GM12891 (cell line): ENCODE results near the gene AGBL1.
"Not testable (repeated sequence)": the region's sequence is repeated elsewhere in the genome, so short reads cannot be mapped to it uniquely, and the experiment has no call there.

Experiments used
- DNase-seq: peaks from one replicate; pipeline ENCODE4 v3.0.0; 2011; ENCODE audit warnings: low spot score; ENCODE audit not compliant: insufficient read length
- FAIRE-seq: peaks from 2 replicates; lab custom pipeline; 2011; peaks lifted over from hg19 to GRCh38; lab: Jason Lieb, UNC
- PAX5 ChIP-seq: IDR thresholded peaks from 2 replicates; pipeline ENCODE4 v1.6.1; 2011; ENCODE audit warnings: low read length, moderate library complexity, mild to moderate bottlenecking; ENCODE audit not compliant: insufficient read depth, severe bottlenecking
- POLR2A ChIP-seq: IDR thresholded peaks from 2 replicates; pipeline ENCODE4 v1.6.1; 2011; ENCODE audit warnings: low read depth, low read length, control low read depth
- POLR2AphosphoS5 ChIP-seq: IDR thresholded peaks from 2 replicates; pipeline ENCODE4 v1.6.1; 2011; ENCODE audit warnings: low read depth, low read length, control low read depth
- POU2F2 ChIP-seq: IDR thresholded peaks from 2 replicates; pipeline ENCODE4 v1.6.1; 2011; ENCODE audit warnings: low read depth, mild to moderate bottlenecking, control low read depth, low read length, moderate library complexity
- SPI1 ChIP-seq: IDR thresholded peaks from 2 replicates; pipeline ENCODE4 v1.6.1; 2011; ENCODE audit warnings: low read depth, low read length, control low read depth
- TAF1 ChIP-seq: IDR thresholded peaks from 2 replicates; pipeline ENCODE4 v1.6.1; 2011; ENCODE audit warnings: low read depth, low read length, control low read depth

The AGBL1 gene

GRCh38 chr15:86444527-86444926 lies 364.9 kb downstream of the AGBL1 start:
- TF ChIP-seq SPI1, result no peak
- TF ChIP-seq POLR2AphosphoS5, result no peak
- no peak for TF ChIP-seq TAF1
- no peak for TF ChIP-seq POLR2A
- no peak for TF ChIP-seq POU2F2
- TF ChIP-seq PAX5, result no peak
- FAIRE-seq, result no peak
- DNase-seq, result no peak

GRCh38 chr15:86445579-86446252 lies 366.0 kb downstream of the AGBL1 start:
- no peak for TF ChIP-seq TAF1
- TF ChIP-seq POU2F2, result no peak
- no peak for TF ChIP-seq PAX5
- TF ChIP-seq POLR2A, result no peak
- TF ChIP-seq SPI1, result no peak
- no peak for TF ChIP-seq POLR2AphosphoS5
- FAIRE-seq, result no peak
- DNase-seq, result no peak

- no peak for FAIRE-seq
- TF ChIP-seq POLR2AphosphoS5 (no peak), POLR2A (no peak), PAX5 (no peak), TAF1 (no peak), POU2F2 (no peak), SPI1 (no peak)
- DNase-seq, result no peak
Observed at GRCh38 chr15:86446253-86446640, 366.6 kb downstream of the AGBL1 start.

- not testable (repeated sequence) for FAIRE-seq, DNase-seq
Observed at GRCh38 chr15:86465470-86466039, 385.9 kb downstream of the AGBL1 start.

GRCh38 chr15:86481720-86482119 lies 402.0 kb downstream of the AGBL1 start:
- DNase-seq, result no peak
- TF ChIP-seq POLR2A (no peak), SPI1 (no peak), TAF1 (no peak), PAX5 (no peak), POLR2AphosphoS5 (no peak), POU2F2 (no peak)
- no peak for FAIRE-seq

- no peak for TF ChIP-seq SPI1
- TF ChIP-seq PAX5, result no peak
- TF ChIP-seq POLR2AphosphoS5, result no peak
- TF ChIP-seq TAF1, result no peak
- no peak for TF ChIP-seq POU2F2
- TF ChIP-seq POLR2A, result no peak
- no peak for DNase-seq
- FAIRE-seq, result no peak
Observed at GRCh38 chr15:86483936-86484335, 404.3 kb downstream of the AGBL1 start.

GRCh38 chr15:86488046-86488445 lies 408.4 kb downstream of the AGBL1 start:
- DNase-seq, result no peak
- FAIRE-seq, result no peak
- TF ChIP-seq TAF1, result no peak
- no peak for TF ChIP-seq PAX5
- TF ChIP-seq POLR2AphosphoS5, result no peak
- no peak for TF ChIP-seq POLR2A
- TF ChIP-seq POU2F2, result no peak
- TF ChIP-seq SPI1, result no peak

GRCh38 chr15:86489981-86490380 lies 410.3 kb downstream of the AGBL1 start:
- FAIRE-seq, result no peak
- TF ChIP-seq POU2F2, result no peak
- TF ChIP-seq POLR2A, result no peak
- no peak for TF ChIP-seq SPI1
- TF ChIP-seq TAF1, result no peak
- no peak for TF ChIP-seq PAX5
- no peak for TF ChIP-seq POLR2AphosphoS5
- no peak for DNase-seq

GRCh38 chr15:86491118-86491517 lies 411.4 kb downstream of the AGBL1 start:
- no peak for TF ChIP-seq SPI1
- TF ChIP-seq TAF1, result no peak
- no peak for TF ChIP-seq POU2F2
- TF ChIP-seq POLR2A, result no peak
- TF ChIP-seq PAX5, result no peak
- TF ChIP-seq POLR2AphosphoS5, result no peak
- no peak for DNase-seq
- no peak for FAIRE-seq
